AG10803 (cell line): ENCODE measurements around the gene ZCCHC17.
A peak's percentile ranks its signal among the peaks of the same experiment; 100 is the strongest.
"Not testable (repeated sequence)": the region's sequence is repeated elsewhere in the genome, so short reads cannot be mapped to it uniquely, and the experiment has no call there.

Source experiments
- DNase-seq: peaks from one replicate; pipeline ENCODE4 v3.0.0; 2010; ENCODE audit warnings: low read depth
- H3K4me3 ChIP-seq: 2 replicates; pipeline ENCODE4 v1.5.1; 2011; ENCODE audit warnings: mild to moderate bottlenecking, low read length, control low read depth
- CTCF ChIP-seq: conservative IDR thresholded peaks from 2 replicates; pipeline ENCODE4 v1.5.1; 2011; ENCODE audit warnings: mild to moderate bottlenecking, low read length, control low read depth, inconsistent platforms

Gene ZCCHC17, protein sequence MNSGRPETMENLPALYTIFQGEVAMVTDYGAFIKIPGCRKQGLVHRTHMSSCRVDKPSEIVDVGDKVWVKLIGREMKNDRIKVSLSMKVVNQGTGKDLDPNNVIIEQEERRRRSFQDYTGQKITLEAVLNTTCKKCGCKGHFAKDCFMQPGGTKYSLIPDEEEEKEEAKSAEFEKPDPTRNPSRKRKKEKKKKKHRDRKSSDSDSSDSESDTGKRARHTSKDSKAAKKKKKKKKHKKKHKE

DNA sequence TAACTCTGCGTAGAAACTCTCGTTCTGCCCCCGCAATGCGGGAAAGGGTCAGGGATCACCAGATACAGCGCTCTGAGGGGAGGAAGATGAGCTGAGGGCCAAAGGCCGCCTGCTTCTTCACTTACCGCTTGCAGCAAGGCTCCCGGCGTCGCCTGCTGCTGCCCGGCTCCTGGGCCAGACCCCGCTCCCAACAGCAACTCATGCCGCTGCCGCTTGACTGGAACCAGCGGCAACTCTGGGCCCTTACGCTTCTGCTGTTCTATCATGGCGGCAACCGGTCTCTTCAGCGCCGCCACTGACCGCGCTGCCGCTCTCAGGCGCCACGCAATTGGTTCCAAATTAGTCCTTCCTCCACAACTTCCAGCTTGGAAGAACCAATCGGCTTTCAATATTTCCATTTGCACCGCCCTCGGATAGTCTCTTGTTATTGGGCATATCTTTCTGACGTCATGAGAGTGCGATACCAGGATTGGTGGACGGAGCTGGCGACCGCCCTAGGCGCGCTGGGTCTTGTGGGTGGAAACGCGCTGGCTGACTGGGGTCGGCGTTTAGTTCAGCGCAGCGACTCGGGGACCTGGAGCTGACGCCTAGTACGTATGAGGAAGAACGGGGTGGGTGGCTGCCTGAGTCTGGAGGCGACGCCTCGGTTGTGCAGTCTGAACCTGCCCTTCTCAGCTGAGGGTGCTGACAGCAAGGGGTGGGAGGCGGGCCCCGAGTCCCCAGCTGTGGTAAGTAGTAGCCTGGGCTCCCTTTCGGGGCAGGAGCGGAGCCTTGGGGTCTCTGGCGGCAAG, at the start of gene ZCCHC17, which contains the start of gene SNRNP40:
TSS of gene ZCCHC17 (plus strand) at position 547 of the 791 bp plus-strand sequence. CDS start 13,067 bp downstream, outside the sequence.
TSS of gene SNRNP40 (minus strand) at position 303 of the 791 bp plus-strand sequence. CDS start at position 266, 37 bp downstream.
- H3K4me3 ChIP-seq, result peak within 1 kb of the TSS; percentile 100
- TF ChIP-seq CTCF, result peak; percentile 27
- peak; percentile 99 for DNase-seq

DNA sequence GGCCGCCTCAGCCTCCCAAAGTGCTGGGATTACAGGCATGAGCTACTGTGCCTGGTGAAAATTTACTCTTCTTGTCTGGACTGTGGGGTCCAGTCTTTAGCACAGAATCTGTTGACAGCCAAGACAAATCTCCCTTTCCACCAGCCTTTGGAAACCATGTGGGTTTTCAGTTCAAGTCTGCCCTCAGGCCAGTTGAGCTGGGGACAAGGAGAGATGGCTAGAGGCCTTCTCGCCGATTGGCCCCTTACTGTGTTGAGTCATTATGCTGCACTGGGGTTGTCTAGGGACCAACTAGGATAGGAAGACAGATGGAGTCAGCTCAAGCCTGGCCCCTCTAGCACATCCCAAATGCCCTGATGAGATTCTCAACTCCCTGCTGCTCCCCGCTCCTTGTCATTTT, 48.6 kb upstream of the ZCCHC17 start:
- no peak overlapping the region for H3K4me3 ChIP-seq
- no peak for DNase-seq
- TF ChIP-seq CTCF, result no peak

DNA sequence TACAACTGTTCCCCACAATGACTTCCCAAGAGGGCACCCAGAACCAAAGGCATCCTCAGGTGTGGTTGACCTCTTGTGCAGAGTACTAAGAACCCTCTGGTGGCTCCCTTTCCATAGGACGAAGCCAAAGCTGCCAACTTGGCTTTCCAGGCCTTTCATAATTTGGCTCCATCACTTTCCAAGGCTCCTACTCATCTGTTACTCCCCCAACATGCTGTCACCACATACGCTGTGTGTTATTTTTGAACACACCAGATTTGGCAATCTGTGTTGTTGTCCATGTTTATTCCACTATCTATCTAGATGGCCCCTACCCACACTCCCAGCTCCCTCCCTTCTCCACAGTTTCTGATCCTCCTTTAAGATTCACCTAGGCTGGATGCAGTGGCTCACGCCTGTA, 47.0 kb upstream of the ZCCHC17 start:
- DNase-seq, result no peak
- no peak overlapping the region for H3K4me3 ChIP-seq
- TF ChIP-seq CTCF, result no peak

GRCh38 chr1:31257213-31257612, 39.6 kb upstream of the ZCCHC17 start:
- TF ChIP-seq CTCF, result no peak
- H3K4me3 ChIP-seq, result no peak overlapping the region
- DNase-seq, result no peak

DNA sequence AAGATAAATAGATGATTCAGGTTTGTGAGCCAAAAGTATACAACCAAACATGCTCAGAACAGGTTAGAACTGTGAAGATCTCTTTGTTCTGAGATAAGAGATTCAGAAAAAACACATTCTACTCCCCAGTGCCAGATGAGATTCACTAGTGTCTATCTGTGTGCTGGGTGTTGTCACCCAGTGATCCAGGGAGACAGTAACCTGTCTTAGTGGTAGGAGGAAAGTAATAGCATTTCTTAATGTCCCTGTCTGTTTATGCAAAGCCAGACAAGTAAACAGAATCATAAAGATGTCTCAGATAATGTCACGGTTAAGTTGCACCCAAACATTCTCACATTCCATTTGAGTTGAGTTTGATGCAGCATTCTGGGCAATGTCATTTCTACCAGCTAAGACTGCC, 38.3 kb upstream of the ZCCHC17 start:
- H3K4me3 ChIP-seq, result no peak overlapping the region
- TF ChIP-seq CTCF, result no peak
- DNase-seq, result no peak

DNA sequence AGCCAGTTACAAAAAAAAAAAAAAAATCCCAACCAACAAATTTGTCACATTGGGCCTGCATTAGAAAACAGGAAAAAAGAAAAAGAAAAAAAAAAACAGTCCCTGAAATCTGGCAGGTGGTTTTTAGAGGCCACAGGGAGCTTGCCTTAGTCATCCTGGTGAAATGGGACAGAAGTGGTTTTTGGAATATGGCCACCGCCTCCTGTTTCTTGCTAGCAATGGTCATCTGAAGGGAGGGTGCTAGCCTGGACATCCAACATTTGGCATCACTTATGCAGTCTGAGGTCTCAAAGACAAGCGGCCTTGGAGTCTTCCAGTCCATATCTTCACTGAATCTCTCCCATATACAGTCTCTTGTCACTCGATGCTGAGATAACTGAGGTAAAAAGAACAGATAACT, 37.1 kb upstream of the ZCCHC17 start:
- no peak for TF ChIP-seq CTCF
- no peak overlapping the region for H3K4me3 ChIP-seq

DNA sequence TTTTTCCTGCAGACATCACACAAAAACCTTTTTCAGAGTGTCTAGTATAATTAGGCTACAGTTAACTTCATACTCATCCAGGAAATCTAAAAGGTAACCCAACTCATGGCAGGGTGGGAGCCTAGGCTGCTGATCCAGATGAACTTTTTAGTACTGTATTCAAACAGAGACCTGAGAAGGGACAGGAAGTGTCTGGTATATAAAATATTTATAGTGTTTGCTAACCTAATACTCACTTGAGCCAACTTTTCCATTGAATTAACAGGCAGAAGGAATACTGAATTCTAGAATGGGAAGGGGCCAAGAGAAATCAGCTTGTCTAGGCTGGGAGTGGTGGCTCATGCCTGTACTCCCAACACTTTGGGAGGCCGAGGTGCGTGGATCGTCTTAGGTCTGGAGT, 34.9 kb upstream of the ZCCHC17 start:
- H3K4me3 ChIP-seq, result no peak overlapping the region
- DNase-seq, result no peak
- TF ChIP-seq CTCF, result no peak

More for the DNA sequence above, 37.1 kb upstream of the ZCCHC17 start:
- peak; percentile 16 for DNase-seq

DNA sequence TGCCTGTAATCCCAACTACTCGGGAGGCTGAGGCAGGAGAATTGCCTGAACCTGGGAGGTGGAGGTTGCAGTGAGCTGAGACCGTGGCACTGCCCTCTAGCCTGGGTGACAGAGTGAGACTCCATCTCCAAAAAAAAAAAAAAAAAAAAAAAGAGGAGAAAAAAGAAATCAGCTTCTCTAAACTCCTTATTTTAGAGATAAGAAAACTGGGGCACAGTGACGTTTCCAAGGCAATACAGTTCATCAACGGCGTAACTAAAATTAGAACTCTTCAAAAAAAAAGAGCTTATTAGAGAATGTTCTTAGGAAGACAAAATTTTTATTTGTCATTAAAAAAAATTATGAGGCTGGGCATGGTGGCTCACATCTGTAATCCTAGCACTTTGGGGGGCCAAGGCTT, 34.4 kb upstream of the ZCCHC17 start:
- DNase-seq, H3K4me3 ChIP-seq: not testable (repeated sequence)
